Stromal cell of bone marrow (primary cell): ENCODE results near the gene ENOX1.

Source experiments
- DNase-seq: peaks from one replicate; pipeline ENCODE4 v3.0.0-alpha.2; 2012; ENCODE audit warnings: low read depth

The ENOX1 gene

GRCh38 chr13:43307921-43308433 lies 478.8 kb downstream of the ENOX1 start:
- no peak for DNase-seq

GRCh38 chr13:43307221-43307920 lies 479.4 kb downstream of the ENOX1 start:
- no peak for DNase-seq

- DNase-seq: no peak
Observed at GRCh38 chr13:43306372-43306771, 480.4 kb downstream of the ENOX1 start.

GRCh38 chr13:43305416-43305815 lies 481.4 kb downstream of the ENOX1 start:
- no peak for DNase-seq

- DNase-seq: no peak
Observed at GRCh38 chr13:43304945-43305344, 481.8 kb downstream of the ENOX1 start.

- DNase-seq: no peak
Observed at GRCh38 chr13:43304449-43304848, 482.3 kb downstream of the ENOX1 start.

GRCh38 chr13:43303033-43303729 lies 483.6 kb downstream of the ENOX1 start:
- DNase-seq: no peak

GRCh38 chr13:43301346-43301969 lies 485.3 kb downstream of the ENOX1 start:
- no peak for DNase-seq

GRCh38 chr13:43300865-43301264 lies 485.9 kb downstream of the ENOX1 start:
- DNase-seq: no peak

- no peak for DNase-seq
Observed at GRCh38 chr13:43299374-43299773, 487.4 kb downstream of the ENOX1 start.

GRCh38 chr13:43298816-43299215 lies 488.0 kb downstream of the ENOX1 start:
- no peak for DNase-seq

- no peak for DNase-seq
Observed at GRCh38 chr13:43297967-43298678, 488.6 kb downstream of the ENOX1 start.

GRCh38 chr13:43295825-43296564 lies 490.8 kb downstream of the ENOX1 start:
- no peak for DNase-seq

- DNase-seq: no peak
Observed at GRCh38 chr13:43295321-43295720, 491.5 kb downstream of the ENOX1 start.

- no peak for DNase-seq
Observed at GRCh38 chr13:43294412-43294811, 492.4 kb downstream of the ENOX1 start.

GRCh38 chr13:43293986-43294385 lies 492.8 kb downstream of the ENOX1 start:
- DNase-seq: no peak

- no peak for DNase-seq
Observed at GRCh38 chr13:43293561-43293960, 493.2 kb downstream of the ENOX1 start.

GRCh38 chr13:43293008-43293407 lies 493.8 kb downstream of the ENOX1 start:
- DNase-seq: no peak

GRCh38 chr13:43291287-43292060 lies 495.3 kb downstream of the ENOX1 start:
- DNase-seq: no peak

- DNase-seq: no peak
Observed at GRCh38 chr13:43289470-43290255, 497.1 kb downstream of the ENOX1 start.
